Activated naive CD4-positive, alpha-beta T cell treated with anti-CD3 and anti-CD28 coated beads for 36 hours (primary cell): Measurements from ENCODE around the gene IL18RAP. TPM values are rescaled to one million over a fixed set of nuclear protein-coding genes. Genes with fewer than 3 reads are reported as not detected.

ENCODE experiments used
- CTCF ChIA-PET: fragments of 350-600 bp; sonication (Branson Sonifier 250); formaldehyde crosslinking; loops from one replicate; lab custom pipeline; 2021; ENCODE audit warnings: antibody characterized with exemption; lab: Charles Lee
- DNase-seq: peaks from one replicate; pipeline ENCODE4 v3.0.0-alpha.2; 2020
- H3K27ac Mint-ChIP-seq: one replicate; pipeline ENCODE4 v1.8.0; 2021; ENCODE audit warnings: mild to moderate bottlenecking, mixed read lengths
- H3K27me3 Mint-ChIP-seq: one replicate; pipeline ENCODE4 v1.8.0; 2021; ENCODE audit warnings: low read depth, mixed read lengths
- H3K36me3 Mint-ChIP-seq: one replicate; pipeline ENCODE4 v1.8.0; 2021; ENCODE audit warnings: low read depth, mixed read lengths
- H3K4me1 Mint-ChIP-seq: one replicate; pipeline ENCODE4 v1.8.0; 2021; ENCODE audit warnings: low read depth, mixed read lengths
- H3K4me3 Mint-ChIP-seq: one replicate; pipeline ENCODE4 v1.8.0; 2021; ENCODE audit warnings: mild to moderate bottlenecking, moderate library complexity, mixed read lengths
- H3K9me3 Mint-ChIP-seq: one replicate; pipeline ENCODE4 v1.8.0; 2021; ENCODE audit warnings: mixed read lengths
- intact Hi-C: fragments of 100-400 bp; cut with micrococcal nuclease; formaldehyde crosslinking; loops from one replicate; pipeline ENCODE4 v1.15.1; 2023
- total RNA-seq, 2 experiments: library from RNA; stranded (reverse); gene quantifications; one replicate each; pipeline ENCODE4 v1.2.3, GENCODE V29; 2021

IL18RAP gene
- total RNA-seq, 2 experiments from 2014 or later = 11.2 to 15.1 TPM

- intact Hi-C loops = loop anchor here (5.0 to 10.0 kb wide), 2 partner anchors 537 to 704 kb away; no protein-coding TSS in a partner anchor
- H3K4me3 Mint-ChIP-seq = no peak overlapping the region
- peaks cover 7% of the 10 kb centered on the region for H3K36me3 Mint-ChIP-seq
- no peaks in the 10 kb centered on the region for H3K27me3 Mint-ChIP-seq
- peaks cover 32% of the 10 kb centered on the region for H3K4me1 Mint-ChIP-seq
- no peaks in the 10 kb centered on the region for H3K9me3 Mint-ChIP-seq
- CTCF ChIA-PET = interaction anchor here (1.0 to 1.8 kb wide), 5 partner anchors 18 to 556 kb away, joined by 3 read pairs; no protein-coding TSS in a partner anchor
- no peak overlapping the region for H3K27ac Mint-ChIP-seq
- no peak for DNase-seq
Measured at GRCh38 chr2:102439065-102439695, 16.2 kb downstream of the IL18RAP start.

GRCh38 chr2:102442967-102443828, 20.2 kb downstream of the IL18RAP start:
- peaks cover 3% of the 10 kb centered on the region for H3K36me3 Mint-ChIP-seq
- DNase-seq = peak; percentile 74
- H3K27ac Mint-ChIP-seq = peak overlapping the region; percentile 34
- intact Hi-C loops = loop anchor here (1.0 to 10.0 kb wide), 6 partner anchors 87 to 1028 kb away; no protein-coding TSS in a partner anchor
- H3K9me3 Mint-ChIP-seq = no peaks in the 10 kb centered on the region
- H3K27me3 Mint-ChIP-seq = no peaks in the 10 kb centered on the region
- no peak overlapping the region for H3K4me3 Mint-ChIP-seq
- CTCF ChIA-PET = interaction anchor here (0.6 to 4.4 kb wide), 40 partner anchors 8 to 560 kb away, joined by 3 to 49 read pairs (median 5); partner anchors contain the start of genes IL18R1, IL18RAP and SLC9A4
- H3K4me1 Mint-ChIP-seq = peaks cover 10% of the 10 kb centered on the region

GRCh38 chr2:102444233-102444632, 21.3 kb downstream of the IL18RAP start:
- no peak overlapping the region for H3K27ac Mint-ChIP-seq
- no peaks in the 10 kb centered on the region for H3K9me3 Mint-ChIP-seq
- H3K4me1 Mint-ChIP-seq = peaks cover 10% of the 10 kb centered on the region
- H3K36me3 Mint-ChIP-seq = peaks cover 3% of the 10 kb centered on the region
- no peak overlapping the region for H3K4me3 Mint-ChIP-seq
- H3K27me3 Mint-ChIP-seq = no peaks in the 10 kb centered on the region
- CTCF ChIA-PET = interaction anchor here (0.8 to 4.4 kb wide), 19 partner anchors 9 to 561 kb away, joined by 3 to 49 read pairs (median 8); partner anchors contain the start of genes IL18R1 and SLC9A4
- no peak for DNase-seq
- intact Hi-C loops = loop anchor here (10.0 kb wide), 1 partner anchor 1029 kb away; no protein-coding TSS in a partner anchor

- peaks cover 7% of the 10 kb centered on the region for H3K4me1 Mint-ChIP-seq
- no peak overlapping the region for H3K4me3 Mint-ChIP-seq
- DNase-seq = no peak
- no peaks in the 10 kb centered on the region for H3K27me3 Mint-ChIP-seq
- peaks cover 6% of the 10 kb centered on the region for H3K36me3 Mint-ChIP-seq
- CTCF ChIA-PET = interaction anchor here (0.6 to 6.1 kb wide), 5 partner anchors 145 to 413 kb away, joined by 3 to 42 read pairs (median 14); no protein-coding TSS in a partner anchor
- H3K27ac Mint-ChIP-seq = no peak overlapping the region
- no peaks in the 10 kb centered on the region for H3K9me3 Mint-ChIP-seq
- intact Hi-C loops = loop anchor here (10.0 kb wide), 1 partner anchor 1032 kb away; no protein-coding TSS in a partner anchor
Measured at GRCh38 chr2:102446936-102447335, 24.0 kb downstream of the IL18RAP start.

GRCh38 chr2:102449370-102449974, 26.5 kb downstream of the IL18RAP start:
- CTCF ChIA-PET = interaction anchor here (0.6 to 6.1 kb wide), 14 partner anchors 13 to 566 kb away, joined by 3 to 42 read pairs (median 4); no protein-coding TSS in a partner anchor
- H3K4me3 Mint-ChIP-seq = no peak overlapping the region
- no peak overlapping the region for H3K27ac Mint-ChIP-seq
- H3K9me3 Mint-ChIP-seq = no peaks in the 10 kb centered on the region
- DNase-seq = peak; percentile 86
- H3K27me3 Mint-ChIP-seq = no peaks in the 10 kb centered on the region
- H3K36me3 Mint-ChIP-seq = peaks cover 6% of the 10 kb centered on the region
- peaks cover 2% of the 10 kb centered on the region for H3K4me1 Mint-ChIP-seq
- intact Hi-C loops = loop anchor here (1.0 to 10.0 kb wide), 4 partner anchors 196 to 1035 kb away; no protein-coding TSS in a partner anchor

- Mint-ChIP-seq H3K4me3 (no peak overlapping the region), H3K36me3 (peaks cover 8% of the 10 kb centered on the region), H3K27me3 (no peaks in the 10 kb centered on the region), H3K4me1 (peaks cover 2% of the 10 kb centered on the region), H3K27ac (no peak overlapping the region), H3K9me3 (peaks cover 3% of the 10 kb centered on the region)
- intact Hi-C loops = no loop called here
- CTCF ChIA-PET = interaction anchor here (0.5 to 6.1 kb wide), 7 partner anchors 9 to 432 kb away, joined by 3 to 42 read pairs (median 3); no protein-coding TSS in a partner anchor
- no peak for DNase-seq
Measured at GRCh38 chr2:102451968-102452367, 29.0 kb downstream of the IL18RAP start.

GRCh38 chr2:102453501-102453900, 30.5 kb downstream of the IL18RAP start:
- no peak for DNase-seq
- intact Hi-C loops = no loop called here
- no peak overlapping the region for H3K4me3 Mint-ChIP-seq
- CTCF ChIA-PET = no interaction called here
- peaks cover 2% of the 10 kb centered on the region for H3K4me1 Mint-ChIP-seq
- no peak overlapping the region for H3K27ac Mint-ChIP-seq
- H3K27me3 Mint-ChIP-seq = no peaks in the 10 kb centered on the region
- peaks cover 7% of the 10 kb centered on the region for H3K36me3 Mint-ChIP-seq
- peaks cover 3% of the 10 kb centered on the region for H3K9me3 Mint-ChIP-seq

- Mint-ChIP-seq H3K4me3 (no peak overlapping the region), H3K27ac (no peak overlapping the region), H3K36me3 (peaks cover 7% of the 10 kb centered on the region), H3K4me1 (peaks cover 2% of the 10 kb centered on the region), H3K9me3 (peaks cover 3% of the 10 kb centered on the region), H3K27me3 (no peaks in the 10 kb centered on the region)
- CTCF ChIA-PET = interaction anchor here (0.6 to 0.7 kb wide), 2 partner anchors 16 to 68 kb away, joined by 4 read pairs; no protein-coding TSS in a partner anchor
- no peak for DNase-seq
- intact Hi-C loops = no loop called here
Measured at GRCh38 chr2:102455061-102455670, 32.2 kb downstream of the IL18RAP start.

GRCh38 chr2:102460467-102460866, 37.5 kb downstream of the IL18RAP start:
- Mint-ChIP-seq H3K9me3 (peaks cover 3% of the 10 kb centered on the region), H3K27ac (no peak overlapping the region), H3K36me3 (peaks cover 3% of the 10 kb centered on the region), H3K27me3 (peaks cover 5% of the 10 kb centered on the region), H3K4me3 (no peak overlapping the region), H3K4me1 (no peaks in the 10 kb centered on the region)
- intact Hi-C loops = no loop called here
- CTCF ChIA-PET = interaction anchor here (0.6 to 5.1 kb wide), 8 partner anchors 12 to 913 kb away, joined by 3 to 37 read pairs (median 3); partner anchors contain the start of gene SLC9A4
- no peak for DNase-seq

GRCh38 chr2:102461188-102461587, 38.2 kb downstream of the IL18RAP start:
- intact Hi-C loops = no loop called here
- CTCF ChIA-PET = interaction anchor here (0.6 to 5.1 kb wide), 3 partner anchors 12 to 154 kb away, joined by 4 to 37 read pairs (median 4); partner anchors contain the start of gene SLC9A4

GRCh38 chr2:102463160-102463559, 40.2 kb downstream of the IL18RAP start:
- CTCF ChIA-PET = interaction anchor here (5.1 kb wide), 1 partner anchor 10 kb away, joined by 37 read pairs; the partner anchor contains the start of gene SLC9A4
- intact Hi-C loops = no loop called here
- H3K9me3 Mint-ChIP-seq = peaks cover 3% of the 10 kb centered on the region

More at GRCh38 chr2:102461188-102461587, 38.2 kb downstream of the IL18RAP start:
- H3K4me1 Mint-ChIP-seq = no peaks in the 10 kb centered on the region
- H3K36me3 Mint-ChIP-seq = no peaks in the 10 kb centered on the region
- peaks cover 7% of the 10 kb centered on the region for H3K27me3 Mint-ChIP-seq
- DNase-seq = no peak
- no peak overlapping the region for H3K27ac Mint-ChIP-seq
- H3K4me3 Mint-ChIP-seq = no peak overlapping the region
- no peaks in the 10 kb centered on the region for H3K9me3 Mint-ChIP-seq

More at GRCh38 chr2:102463160-102463559, 40.2 kb downstream of the IL18RAP start:
- Mint-ChIP-seq H3K27ac (no peak overlapping the region), H3K36me3 (no peaks in the 10 kb centered on the region), H3K4me1 (no peaks in the 10 kb centered on the region), H3K4me3 (no peak overlapping the region), H3K27me3 (peaks cover 12% of the 10 kb centered on the region)
- no peak for DNase-seq
